IgD-negative memory B cell (primary cell): ENCODE results near the gene GP9. TPM values are rescaled to one million over a fixed set of nuclear protein-coding genes. Genes with fewer than 3 reads are reported as not detected.

Source experiments
- polyA plus RNA-seq: library from polyadenylated mRNA; unstranded; fragments of 300-500 nt; fragmentation: Illumina TruSeq; gene quantifications from one replicate; pipeline ENCODE4 v1.2.3, GENCODE V29; 2021

GP9 gene
- polyA plus RNA-seq, 1 donor from 2014 or later: 4.3 TPM

Other genes starting within 250 kb of the GP9 start
- gene ACAD9, start 181.2 kb upstream of the GP9 start, polyA plus RNA-seq: 14.2 TPM
- gene CFAP92, start 66.7 kb upstream of the GP9 start, polyA plus RNA-seq: not detected
- gene EFCC1, start 59.5 kb upstream of the GP9 start, polyA plus RNA-seq: not detected
- 3.9 TPM for gene RAB43, start 61.0 kb downstream of the GP9 start, polyA plus RNA-seq
- 71.9 TPM for gene ISY1, start 100.3 kb downstream of the GP9 start, polyA plus RNA-seq
- gene CNBP, start 123.1 kb downstream of the GP9 start, polyA plus RNA-seq: 790 TPM
- 52.9 TPM for gene COPG1, start 188.8 kb downstream of the GP9 start, polyA plus RNA-seq
- 40.1 TPM for gene HMCES, start 218.1 kb downstream of the GP9 start, polyA plus RNA-seq